ENCODE measurements around the gene TBC1D5.

TBC1D5 gene

GRCh38 chr3:17190353-17191078, 551.9 kb downstream of the TBC1D5 start:
- Mint-ChIP-seq H3K36me3 (peaks cover 13% of the 10 kb centered on the region), H3K9me3 (no peaks in the 10 kb centered on the region), H3K27ac (peak overlapping the region; percentile 2), H3K4me3 (no peak overlapping the region), H3K4me1 (peaks cover 19% of the 10 kb centered on the region), H3K27me3 (no peaks in the 10 kb centered on the region)
- ATAC-seq: no peak

- H3K27me3 Mint-ChIP-seq: no peaks in the 10 kb centered on the region
Observed at GRCh38 chr3:17188378-17188777, 554.1 kb downstream of the TBC1D5 start.

DNA sequence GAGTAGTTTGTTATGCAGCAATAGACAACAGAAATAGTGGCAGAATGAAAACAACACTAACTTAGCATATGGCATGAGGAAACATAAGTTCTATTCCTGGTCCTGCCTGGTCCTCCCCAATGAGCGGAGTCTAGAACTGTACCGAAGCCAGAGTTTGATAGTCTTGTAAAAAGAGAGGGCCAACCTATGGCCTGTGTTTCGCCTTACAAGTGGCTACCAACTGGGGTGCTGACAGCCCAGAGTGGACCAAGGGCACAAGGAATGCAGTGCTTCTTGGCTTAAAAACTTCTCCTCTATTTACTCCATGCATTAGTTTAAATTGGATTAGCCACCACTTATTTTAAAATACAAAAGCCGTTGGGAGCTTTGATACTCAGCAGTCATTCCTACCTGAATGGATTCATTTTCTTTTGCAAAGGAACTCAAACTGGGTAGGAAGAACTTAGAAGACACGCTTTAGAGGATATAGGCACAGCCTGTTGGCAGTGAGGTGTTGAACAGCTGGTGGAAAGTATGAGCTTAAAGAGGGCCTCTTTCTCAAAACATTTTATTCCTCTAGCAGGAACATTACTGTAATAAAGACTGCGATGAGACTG, 554.7 kb downstream of the TBC1D5 start:
- Mint-ChIP-seq H3K9me3 (no peaks in the 10 kb centered on the region), H3K4me1 (peaks cover 16% of the 10 kb centered on the region), H3K27me3 (no peaks in the 10 kb centered on the region), H3K4me3 (no peak overlapping the region), H3K27ac (no peak overlapping the region), H3K36me3 (peaks cover 37% of the 10 kb centered on the region)
- ATAC-seq: no peak

More at GRCh38 chr3:17188378-17188777, 554.1 kb downstream of the TBC1D5 start:
- Mint-ChIP-seq H3K9me3 (no peaks in the 10 kb centered on the region), H3K27ac (no peak overlapping the region), H3K4me3 (no peak overlapping the region), H3K36me3 (peaks cover 30% of the 10 kb centered on the region), H3K4me1 (peaks cover 11% of the 10 kb centered on the region)
- no peak for ATAC-seq

DNA sequence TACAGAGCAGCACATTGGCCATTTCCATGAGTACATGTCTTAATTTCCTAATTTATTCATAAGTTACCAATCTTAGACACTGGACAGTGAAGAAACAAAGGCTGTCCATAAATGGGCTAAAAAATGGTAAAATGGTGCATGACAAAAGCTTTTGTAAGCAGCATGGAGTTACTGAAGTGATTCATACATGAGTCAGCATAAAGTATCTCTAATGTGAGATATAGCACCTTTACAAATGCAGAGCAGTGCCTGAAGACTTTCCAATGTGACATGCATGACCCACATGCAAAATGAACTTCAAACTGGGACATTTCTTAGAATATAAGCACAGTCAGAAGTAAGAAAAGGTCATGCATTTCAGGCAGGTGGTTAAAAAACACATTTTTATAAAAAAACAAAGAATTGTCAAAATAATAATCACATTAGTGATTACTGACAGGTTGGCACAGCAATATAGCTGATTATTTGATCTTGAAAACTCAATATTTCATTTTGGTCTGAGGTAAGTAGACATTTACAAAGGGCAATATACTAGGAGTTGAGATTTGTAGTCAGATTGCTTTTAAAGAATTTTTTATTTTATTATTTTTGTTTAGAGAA, 558.4 kb downstream of the TBC1D5 start:
- H3K9me3 Mint-ChIP-seq: no peaks in the 10 kb centered on the region
- peaks cover 10% of the 10 kb centered on the region for H3K4me1 Mint-ChIP-seq
- no peak for ATAC-seq

GRCh38 chr3:17182166-17182565, 560.3 kb downstream of the TBC1D5 start:
- no peak for ATAC-seq
- Mint-ChIP-seq H3K27me3 (no peaks in the 10 kb centered on the region), H3K27ac (no peak overlapping the region), H3K9me3 (no peaks in the 10 kb centered on the region), H3K36me3 (peaks cover 36% of the 10 kb centered on the region), H3K4me1 (peaks cover 10% of the 10 kb centered on the region), H3K4me3 (no peak overlapping the region)

More for the DNA sequence above, 558.4 kb downstream of the TBC1D5 start:
- no peak overlapping the region for H3K27ac Mint-ChIP-seq
- no peaks in the 10 kb centered on the region for H3K27me3 Mint-ChIP-seq
- H3K36me3 Mint-ChIP-seq: peaks cover 35% of the 10 kb centered on the region
- no peak overlapping the region for H3K4me3 Mint-ChIP-seq

GRCh38 chr3:17181413-17181907, 561.0 kb downstream of the TBC1D5 start:
- H3K36me3 Mint-ChIP-seq: peaks cover 43% of the 10 kb centered on the region
- ATAC-seq: no peak
- peaks cover 10% of the 10 kb centered on the region for H3K4me1 Mint-ChIP-seq
- no peak overlapping the region for H3K27ac Mint-ChIP-seq
- no peak overlapping the region for H3K4me3 Mint-ChIP-seq
- H3K9me3 Mint-ChIP-seq: no peaks in the 10 kb centered on the region
- H3K27me3 Mint-ChIP-seq: no peaks in the 10 kb centered on the region

- H3K4me1 Mint-ChIP-seq: peaks cover 10% of the 10 kb centered on the region
- no peaks in the 10 kb centered on the region for H3K9me3 Mint-ChIP-seq
- H3K36me3 Mint-ChIP-seq: peaks cover 46% of the 10 kb centered on the region
- H3K27me3 Mint-ChIP-seq: no peaks in the 10 kb centered on the region
- no peak overlapping the region for H3K4me3 Mint-ChIP-seq
- H3K27ac Mint-ChIP-seq: no peak overlapping the region
- ATAC-seq: peak; percentile 45
Observed at GRCh38 chr3:17179381-17180205, 562.8 kb downstream of the TBC1D5 start.

GRCh38 chr3:17176757-17177156, 565.7 kb downstream of the TBC1D5 start:
- Mint-ChIP-seq H3K4me1 (no peaks in the 10 kb centered on the region), H3K4me3 (no peak overlapping the region), H3K36me3 (peaks cover 33% of the 10 kb centered on the region), H3K9me3 (no peaks in the 10 kb centered on the region), H3K27ac (no peak overlapping the region), H3K27me3 (no peaks in the 10 kb centered on the region)
- ATAC-seq: no peak

- Mint-ChIP-seq H3K36me3 (peaks cover 31% of the 10 kb centered on the region), H3K27me3 (no peaks in the 10 kb centered on the region), H3K27ac (no peak overlapping the region), H3K4me1 (no peaks in the 10 kb centered on the region), H3K9me3 (no peaks in the 10 kb centered on the region), H3K4me3 (no peak overlapping the region)
- ATAC-seq: no peak
Observed at GRCh38 chr3:17175187-17175807, 567.1 kb downstream of the TBC1D5 start.

DNA sequence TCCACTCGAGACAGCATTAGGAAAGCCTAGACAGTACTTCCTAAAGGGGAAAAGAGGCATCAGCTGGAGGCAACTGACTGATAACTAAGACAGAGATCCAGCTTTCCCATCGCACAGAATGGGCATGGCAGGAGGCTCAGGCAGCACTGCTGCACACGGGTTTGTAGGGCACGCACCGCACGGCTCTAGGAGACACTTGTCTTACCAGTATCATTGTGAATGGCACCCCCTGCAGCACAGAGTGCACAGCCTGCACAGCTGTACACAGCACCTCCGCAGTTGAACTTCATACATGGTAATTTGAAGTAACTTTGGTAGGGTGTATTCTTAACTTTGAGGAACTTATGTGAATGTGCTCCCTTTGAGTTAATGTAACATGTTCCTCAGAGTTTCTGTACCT, 576.1 kb downstream of the TBC1D5 start:
- H3K27ac Mint-ChIP-seq: no peak overlapping the region
- H3K9me3 Mint-ChIP-seq: no peaks in the 10 kb centered on the region
- peaks cover 56% of the 10 kb centered on the region for H3K36me3 Mint-ChIP-seq
- H3K27me3 Mint-ChIP-seq: no peaks in the 10 kb centered on the region
- ATAC-seq: no peak
- H3K4me1 Mint-ChIP-seq: no peaks in the 10 kb centered on the region
- no peak overlapping the region for H3K4me3 Mint-ChIP-seq

- no peaks in the 10 kb centered on the region for H3K9me3 Mint-ChIP-seq
- H3K36me3 Mint-ChIP-seq: peaks cover 84% of the 10 kb centered on the region
- H3K4me3 Mint-ChIP-seq: no peak overlapping the region
- no peaks in the 10 kb centered on the region for H3K27me3 Mint-ChIP-seq
- ATAC-seq: no peak
- H3K4me1 Mint-ChIP-seq: no peaks in the 10 kb centered on the region
- H3K27ac Mint-ChIP-seq: no peak overlapping the region
Observed at GRCh38 chr3:17162116-17162515, 580.3 kb downstream of the TBC1D5 start.

DNA sequence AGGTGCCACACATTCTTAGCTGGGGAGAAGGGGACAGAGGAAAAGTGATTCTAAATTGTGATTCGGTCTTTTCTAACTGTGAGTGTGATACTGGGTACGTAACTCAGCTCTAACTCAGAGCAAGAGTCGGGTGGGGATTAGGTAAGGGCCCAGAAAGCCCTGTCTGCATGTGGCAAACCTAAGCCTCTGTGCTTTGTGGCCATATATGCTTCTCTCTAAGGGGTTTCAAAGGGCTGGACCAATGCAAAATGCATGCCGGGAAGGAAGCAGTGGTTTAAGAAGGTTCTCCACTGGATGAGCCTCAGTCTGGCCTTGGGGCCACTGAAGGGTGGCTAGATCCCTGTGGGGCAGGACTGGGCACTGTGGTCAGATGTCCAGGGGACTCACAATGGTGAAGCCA, 581.8 kb downstream of the TBC1D5 start:
- no peaks in the 10 kb centered on the region for H3K4me1 Mint-ChIP-seq
- H3K27me3 Mint-ChIP-seq: no peaks in the 10 kb centered on the region
- H3K27ac Mint-ChIP-seq: no peak overlapping the region
- H3K9me3 Mint-ChIP-seq: no peaks in the 10 kb centered on the region
- H3K4me3 Mint-ChIP-seq: no peak overlapping the region
- peaks cover 84% of the 10 kb centered on the region for H3K36me3 Mint-ChIP-seq
- ATAC-seq: no peak

GRCh38 chr3:17158941-17159682, 583.3 kb downstream of the TBC1D5 start:
- H3K4me3 Mint-ChIP-seq: no peak overlapping the region
- H3K9me3 Mint-ChIP-seq: peaks cover 4% of the 10 kb centered on the region
- no peaks in the 10 kb centered on the region for H3K4me1 Mint-ChIP-seq
- no peaks in the 10 kb centered on the region for H3K27me3 Mint-ChIP-seq
- no peak overlapping the region for H3K27ac Mint-ChIP-seq
- no peak for ATAC-seq
- H3K36me3 Mint-ChIP-seq: peaks cover 94% of the 10 kb centered on the region

GRCh38 chr3:17157713-17158112, 584.7 kb downstream of the TBC1D5 start:
- Mint-ChIP-seq H3K36me3 (peaks cover 96% of the 10 kb centered on the region), H3K27ac (no peak overlapping the region), H3K27me3 (no peaks in the 10 kb centered on the region), H3K9me3 (peaks cover 8% of the 10 kb centered on the region), H3K4me3 (no peak overlapping the region), H3K4me1 (peaks cover 2% of the 10 kb centered on the region)
- no peak for ATAC-seq

Measured in stimulated activated memory B cell treated with anti-CD40 and anti-IgM and Interleukin-4, amounts not matched to agents 10 μg/mL and 1 μg/mL and 100 μg/mL, for 72 hours (primary cell).